K562 (cell line): ENCODE data around the gene DDOST. TPM values are rescaled to one million over a fixed set of nuclear protein-coding genes. Genes with fewer than 3 reads are reported as not detected.

ENCODE experiments used
- ETS2 ChIP-seq: IDR thresholded peaks from 2 replicates; pipeline ENCODE4 v1.6.1; 2016; ENCODE audit warnings: borderline replicate concordance, missing genetic modification characterization, mild to moderate bottlenecking, moderate library complexity, missing compliant biosample characterization; ENCODE audit not compliant: poor library complexity, severe bottlenecking
- FOXP1 ChIP-seq: sonication (generic); formaldehyde crosslinking; IDR thresholded peaks from 2 replicates; pipeline ENCODE4 v1.8.0; 2022; ENCODE audit warnings: mild to moderate bottlenecking, missing genetic modification reagents
- GTF2A2 ChIP-seq: IDR thresholded peaks from 2 replicates; pipeline ENCODE4 v1.6.1; 2016; ENCODE audit warnings: mild to moderate bottlenecking, missing genetic modification characterization, missing compliant biosample characterization
- HNRNPH1 ChIP-seq: fragments of 200-400 bp; formaldehyde crosslinking; optimal IDR thresholded peaks from 2 replicates; pipeline ENCODE3; 2017; ENCODE audit warnings: low read depth, mild to moderate bottlenecking, low read length, moderate library complexity
- ILK ChIP-seq: fragments of 450-650 bp; IDR thresholded peaks from 2 replicates; pipeline ENCODE4 v1.6.1; 2016; ENCODE audit warnings: missing genetic modification characterization, low read depth, mild to moderate bottlenecking, missing compliant biosample characterization, moderate library complexity, borderline replicate concordance
- SAP30 ChIP-seq: fragments of 200-600 bp; sonication (generic); IDR thresholded peaks from 2 replicates; pipeline ENCODE4 v1.6.1; 2012; ENCODE audit warnings: borderline replicate concordance, low read depth, mild to moderate bottlenecking, moderate library complexity, low read length, control low read depth, inconsistent platforms; ENCODE audit not compliant: insufficient read depth, poor library complexity, severe bottlenecking
- SMAD1 ChIP-seq: fragments of 150-350 bp; IDR thresholded peaks from 2 replicates; pipeline ENCODE4 v1.6.1; 2014; ENCODE audit warnings: low read length, low read depth; ENCODE audit not compliant: partially characterized antibody
- ZBTB8A ChIP-seq: fragments of 450-650 bp; IDR thresholded peaks from 2 replicates; pipeline ENCODE4 v1.6.1; 2018; ENCODE audit warnings: mild to moderate bottlenecking, moderate library complexity; ENCODE audit not compliant: partially characterized antibody
- ZNF780A ChIP-seq: fragments of 250-450 bp; sonication (Bioruptor Pico); IDR thresholded peaks from 2 replicates; pipeline ENCODE4 v1.5.0; 2021; ENCODE audit warnings: mild to moderate bottlenecking
- polyA plus RNA-seq, 8 experiments: library from polyadenylated mRNA; depleted of rRNA in 4 of 8; stranded (reverse) in 5 of 8; unstranded in 3 of 8; fragments of >200 nt; fragmentation: Nextera tagmentation in 2 of 8; fragmentation: Illumina TruSeq in 1 of 8; extraction: Ambion mirVana in 2 of 8; extraction: Trizol in 1 of 8; gene quantifications; 2 replicates each; pipeline versions ENCODE4 v1.2.1 to v1.2.3, GENCODE V29; 2011 to 2014; ENCODE audit warnings: inconsistent platforms in 1 of 8, missing spikeins in 1 of 8
- total RNA-seq, 7 experiments: library from RNA; depleted of rRNA in 6 of 7; stranded (reverse); fragments of >200 nt in 6 of 7; fragmentation: Illumina TruSeq in 2 of 7; extraction: Trizol in 2 of 7; gene quantifications; 2 replicates each; pipeline versions ENCODE4 v1.2.1 to v1.2.3, GENCODE V29; 2011 to 2021; ENCODE audit warnings: low replicate concordance in 1 of 7
- TF ChIP-seq, protein P1 (sequence below): sonication (generic); formaldehyde crosslinking; IDR thresholded peaks from 2 replicates; pipeline ENCODE4 v1.8.1; 2023; ENCODE audit warnings: mild to moderate bottlenecking, missing genetic modification reagents
- TF ChIP-seq, protein P2 (sequence below): sonication (generic); formaldehyde crosslinking; IDR thresholded peaks from 2 replicates; pipeline ENCODE4 v1.5.0; 2020; ENCODE audit warnings: missing genetic modification reagents
- TF ChIP-seq, protein P3 (sequence below): fragments of 250-450 bp; sonication (Bioruptor Pico); IDR thresholded peaks from 2 replicates; pipeline ENCODE4 v1.4.0; 2020
- TF ChIP-seq, protein P4 (sequence below): fragments of 250-450 bp; sonication (Bioruptor Pico); IDR thresholded peaks from 2 replicates; pipeline ENCODE4 v1.5.0; 2021; ENCODE audit warnings: mild to moderate bottlenecking, moderate library complexity
- TF ChIP-seq, protein P5 (sequence below): fragments of 250-450 bp; sonication (Bioruptor Pico); IDR thresholded peaks from 2 replicates; pipeline ENCODE4 v1.4.0; 2020; ENCODE audit warnings: mild to moderate bottlenecking, moderate library complexity

The DDOST gene
- total and polyA plus RNA-seq, 9 of the 15 experiments (the other 6 are each of a cell fraction or from before 2014, with no cell fraction given): 173 to 306 (median 222) TPM

DNA sequence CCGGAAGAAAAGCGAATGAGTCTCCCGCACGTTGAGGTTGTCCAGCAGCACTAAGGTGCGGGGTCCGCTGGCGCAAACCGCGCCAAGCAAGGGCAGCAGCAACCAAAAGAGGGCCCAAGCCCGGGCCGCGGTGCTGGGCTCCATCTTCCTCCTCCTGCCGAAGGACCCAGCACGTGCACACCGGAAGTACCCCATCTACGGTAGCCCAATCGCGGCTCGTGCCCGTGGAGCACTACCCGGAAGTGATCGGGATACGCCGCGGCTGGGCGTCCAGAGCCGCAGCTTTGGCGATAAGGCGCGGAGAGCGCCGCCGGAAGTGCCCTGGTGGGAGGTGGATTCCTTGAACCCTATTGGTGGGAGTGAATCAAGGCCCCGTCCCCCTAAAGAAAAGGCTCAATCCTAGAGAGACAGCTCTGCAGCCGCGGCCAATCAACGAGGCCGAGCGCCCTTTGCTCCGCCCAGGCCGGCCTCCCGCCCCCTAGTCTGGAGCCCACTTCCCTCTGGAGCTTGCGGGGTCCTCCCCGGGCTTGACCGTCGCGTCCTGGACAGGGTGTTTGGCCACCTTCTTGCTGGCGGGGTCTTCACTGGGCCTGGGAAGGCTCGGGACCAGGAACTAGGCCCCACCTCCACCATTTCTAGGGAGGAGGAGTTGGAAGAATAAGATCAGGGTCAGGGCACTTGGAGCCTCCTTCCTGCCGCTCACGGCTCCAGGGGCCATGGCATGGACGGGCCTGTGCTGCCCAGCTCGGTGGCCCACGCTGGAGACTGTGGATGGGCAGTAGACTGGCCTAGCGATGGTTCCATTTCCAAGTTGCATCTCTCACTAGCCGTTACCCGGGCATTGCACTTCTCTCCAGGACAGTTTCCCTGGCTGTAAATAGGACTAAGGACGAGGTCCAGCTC, at the start of gene DDOST (continued):
- TF ChIP-seq, protein P1, sequence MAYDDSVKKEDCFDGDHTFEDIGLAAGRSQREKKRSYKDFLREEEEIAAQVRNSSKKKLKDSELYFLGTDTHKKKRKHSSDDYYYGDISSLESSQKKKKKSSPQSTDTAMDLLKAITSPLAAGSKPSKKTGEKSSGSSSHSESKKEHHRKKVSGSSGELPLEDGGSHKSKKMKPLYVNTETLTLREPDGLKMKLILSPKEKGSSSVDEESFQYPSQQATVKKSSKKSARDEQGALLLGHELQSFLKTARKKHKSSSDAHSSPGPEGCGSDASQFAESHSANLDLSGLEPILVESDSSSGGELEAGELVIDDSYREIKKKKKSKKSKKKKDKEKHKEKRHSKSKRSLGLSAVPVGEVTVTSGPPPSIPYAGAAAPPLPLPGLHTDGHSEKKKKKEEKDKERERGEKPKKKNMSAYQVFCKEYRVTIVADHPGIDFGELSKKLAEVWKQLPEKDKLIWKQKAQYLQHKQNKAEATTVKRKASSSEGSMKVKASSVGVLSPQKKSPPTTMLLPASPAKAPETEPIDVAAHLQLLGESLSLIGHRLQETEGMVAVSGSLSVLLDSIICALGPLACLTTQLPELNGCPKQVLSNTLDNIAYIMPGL: peak; percentile 73; the same call in 1 of the 2 replicates
- no peak for TF ChIP-seq ILK (tag)
- no peak for TF ChIP-seq GTF2A2 (tag)
- TF ChIP-seq SAP30: peak; percentile 23
- peak; percentile 45; the same call in 1 of the 2 replicates for TF ChIP-seq FOXP1 (CRISPR knock-in tag)
- TF ChIP-seq, protein P2, sequence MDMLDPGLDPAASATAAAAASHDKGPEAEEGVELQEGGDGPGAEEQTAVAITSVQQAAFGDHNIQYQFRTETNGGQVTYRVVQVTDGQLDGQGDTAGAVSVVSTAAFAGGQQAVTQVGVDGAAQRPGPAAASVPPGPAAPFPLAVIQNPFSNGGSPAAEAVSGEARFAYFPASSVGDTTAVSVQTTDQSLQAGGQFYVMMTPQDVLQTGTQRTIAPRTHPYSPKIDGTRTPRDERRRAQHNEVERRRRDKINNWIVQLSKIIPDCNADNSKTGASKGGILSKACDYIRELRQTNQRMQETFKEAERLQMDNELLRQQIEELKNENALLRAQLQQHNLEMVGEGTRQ: 0 out of 2 replicates have a peak, but pooled peaks have one; percentile 3
- TF ChIP-seq, protein P3, sequence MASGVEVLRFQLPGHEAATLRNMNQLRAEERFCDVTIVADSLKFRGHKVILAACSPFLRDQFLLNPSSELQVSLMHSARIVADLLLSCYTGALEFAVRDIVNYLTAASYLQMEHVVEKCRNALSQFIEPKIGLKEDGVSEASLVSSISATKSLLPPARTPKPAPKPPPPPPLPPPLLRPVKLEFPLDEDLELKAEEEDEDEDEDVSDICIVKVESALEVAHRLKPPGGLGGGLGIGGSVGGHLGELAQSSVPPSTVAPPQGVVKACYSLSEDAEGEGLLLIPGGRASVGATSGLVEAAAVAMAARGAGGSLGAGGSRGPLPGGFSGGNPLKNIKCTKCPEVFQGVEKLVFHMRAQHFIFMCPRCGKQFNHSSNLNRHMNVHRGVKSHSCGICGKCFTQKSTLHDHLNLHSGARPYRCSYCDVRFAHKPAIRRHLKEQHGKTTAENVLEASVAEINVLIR (CRISPR knock-in tag): 0 out of 2 replicates have a peak, but pooled peaks have one; percentile 22
- TF ChIP-seq ZNF780A (CRISPR knock-in tag): no peak
- TF ChIP-seq, protein P4, sequence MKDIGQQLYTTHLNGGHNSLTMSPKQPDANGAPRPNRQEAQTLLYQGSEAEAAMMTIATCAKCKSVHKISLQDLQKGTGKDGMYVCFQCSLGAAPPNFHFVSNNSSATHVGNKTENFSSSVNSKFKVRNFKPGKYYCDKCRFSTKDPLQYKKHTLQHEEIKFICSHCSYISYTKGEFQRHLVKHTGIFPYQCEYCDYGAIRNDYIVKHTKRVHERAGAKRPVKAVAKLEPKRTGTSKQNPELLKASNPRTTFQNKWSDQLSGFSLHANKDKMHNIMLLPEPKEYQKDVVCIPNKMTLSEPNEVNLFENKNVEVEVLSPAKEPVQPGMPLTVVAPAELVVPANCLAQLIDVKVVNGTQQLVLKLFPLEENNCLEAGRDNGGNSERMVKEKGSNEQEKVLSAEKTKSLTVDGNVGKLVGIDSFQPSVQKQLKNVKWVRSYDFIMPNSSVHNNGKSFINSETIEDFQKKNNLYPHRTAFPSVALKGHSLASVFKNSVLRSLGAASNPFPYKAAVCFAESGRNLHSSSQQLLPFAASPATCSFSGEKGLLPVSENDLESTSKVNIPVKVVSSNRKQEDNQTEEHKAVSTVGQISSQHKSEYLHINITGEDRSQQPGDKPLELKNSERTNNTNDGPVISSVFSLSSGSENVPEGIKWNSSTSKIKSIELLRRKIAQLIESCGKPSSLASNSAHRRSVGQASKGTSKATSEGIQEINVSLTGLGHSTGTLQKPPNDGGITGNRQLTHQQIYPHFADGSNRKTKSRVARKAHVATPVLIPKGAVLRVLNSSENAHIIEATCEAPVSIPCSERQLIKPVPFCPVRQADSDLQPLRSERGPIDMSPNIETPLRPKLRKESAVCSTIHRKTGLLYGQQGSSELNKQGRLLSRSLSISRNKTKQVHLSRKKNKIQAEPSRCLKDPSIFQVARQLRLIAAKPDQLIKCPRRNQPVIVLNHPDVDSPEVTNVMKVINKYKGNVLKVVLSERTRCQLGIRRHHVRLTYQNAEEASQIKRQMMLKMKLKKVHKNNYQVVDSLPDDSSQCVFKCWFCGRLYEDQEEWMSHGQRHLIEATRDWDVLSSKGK: no peak
- no peak for TF ChIP-seq SMAD1
- TF ChIP-seq ETS2 (tag): no peak
- no peak for TF ChIP-seq HNRNPH1
- TF ChIP-seq, protein P5, sequence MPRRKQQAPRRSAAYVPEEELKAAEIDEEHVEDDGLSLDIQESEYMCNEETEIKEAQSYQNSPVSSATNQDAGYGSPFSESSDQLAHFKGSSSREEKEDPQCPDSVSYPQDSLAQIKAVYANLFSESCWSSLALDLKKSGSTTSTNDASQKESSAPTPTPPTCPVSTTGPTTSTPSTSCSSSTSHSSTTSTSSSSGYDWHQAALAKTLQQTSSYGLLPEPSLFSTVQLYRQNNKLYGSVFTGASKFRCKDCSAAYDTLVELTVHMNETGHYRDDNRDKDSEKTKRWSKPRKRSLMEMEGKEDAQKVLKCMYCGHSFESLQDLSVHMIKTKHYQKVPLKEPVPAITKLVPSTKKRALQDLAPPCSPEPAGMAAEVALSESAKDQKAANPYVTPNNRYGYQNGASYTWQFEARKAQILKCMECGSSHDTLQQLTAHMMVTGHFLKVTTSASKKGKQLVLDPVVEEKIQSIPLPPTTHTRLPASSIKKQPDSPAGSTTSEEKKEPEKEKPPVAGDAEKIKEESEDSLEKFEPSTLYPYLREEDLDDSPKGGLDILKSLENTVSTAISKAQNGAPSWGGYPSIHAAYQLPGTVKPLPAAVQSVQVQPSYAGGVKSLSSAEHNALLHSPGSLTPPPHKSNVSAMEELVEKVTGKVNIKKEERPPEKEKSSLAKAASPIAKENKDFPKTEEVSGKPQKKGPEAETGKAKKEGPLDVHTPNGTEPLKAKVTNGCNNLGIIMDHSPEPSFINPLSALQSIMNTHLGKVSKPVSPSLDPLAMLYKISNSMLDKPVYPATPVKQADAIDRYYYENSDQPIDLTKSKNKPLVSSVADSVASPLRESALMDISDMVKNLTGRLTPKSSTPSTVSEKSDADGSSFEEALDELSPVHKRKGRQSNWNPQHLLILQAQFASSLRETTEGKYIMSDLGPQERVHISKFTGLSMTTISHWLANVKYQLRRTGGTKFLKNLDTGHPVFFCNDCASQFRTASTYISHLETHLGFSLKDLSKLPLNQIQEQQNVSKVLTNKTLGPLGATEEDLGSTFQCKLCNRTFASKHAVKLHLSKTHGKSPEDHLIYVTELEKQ (CRISPR knock-in tag): no peak
- TF ChIP-seq ZBTB8A: no peak
